Erythroblast (primary cell): ENCODE measurements around the gene JAK2.

Experiments used
- GATA1 ChIP-seq: IDR thresholded peaks from 2 replicates; pipeline ENCODE4 v1.6.1; 2011; ENCODE audit warnings: low read depth, mild to moderate bottlenecking, control low read depth, low read length, moderate library complexity
- POLR2A ChIP-seq: IDR thresholded peaks from 2 replicates; pipeline ENCODE4 v1.6.1; 2011; ENCODE audit warnings: mild to moderate bottlenecking, low read length

DNA sequence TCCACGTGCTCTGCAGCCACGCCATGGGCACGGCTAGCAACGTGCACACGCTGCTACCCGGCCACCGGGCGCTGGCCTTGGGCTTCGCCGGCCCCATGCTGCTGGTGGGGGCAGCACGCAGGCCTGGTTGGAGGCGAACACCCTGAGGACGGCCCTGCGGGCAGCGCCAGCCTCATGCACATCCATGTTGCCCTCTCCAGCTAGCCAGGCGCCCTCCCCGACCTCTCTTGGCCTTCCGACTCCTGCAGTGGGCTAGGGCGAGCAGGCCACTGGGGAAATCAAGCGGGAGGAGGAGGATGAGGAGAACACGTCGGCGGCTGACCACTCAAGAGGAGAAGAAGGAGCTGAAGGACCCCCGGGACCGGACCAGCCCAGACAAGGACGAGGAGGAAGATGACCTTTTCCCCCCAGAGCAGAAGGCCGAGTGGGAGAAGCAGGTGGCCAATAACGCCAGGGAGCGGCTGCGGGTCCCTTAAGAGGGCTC, 127.1 kb downstream of the JAK2 start:
- no peak for TF ChIP-seq POLR2A
- no peak for TF ChIP-seq GATA1
